Lung (tissue), 12 donors: Measurements from ENCODE around the gene ATP11A. TPM values are rescaled to one million over a fixed set of nuclear protein-coding genes. Genes with fewer than 3 reads are reported as not detected.
"Not testable (repeated sequence)": the region's sequence is repeated elsewhere in the genome, so short reads cannot be mapped to it uniquely, and the experiment has no call there.

ENCODE experiments used
- ATAC-seq: fragments of 200-7000 bp; cut with Tn5 transposase; one replicate; pipeline ENCODE4 v1.9.1; 2020; ENCODE audit warnings: moderate number of reproducible peaks; ENCODE audit not compliant: insufficient read depth, low FRiP score
- DNase-seq, 3 donors: peaks; one replicate each; pipeline ENCODE4 v3.0.0-alpha.2; 2013 to 2017
- H3K27ac ChIP-seq, 2 donors: one replicate each; pipeline ENCODE4 v1.5.1; 2013; ENCODE audit warnings: mild to moderate bottlenecking in 2 of 2, moderate library complexity in 2 of 2, control low read depth in 1 of 2, inconsistent platforms in 1 of 2, low read depth in 1 of 2, low read length in 1 of 2
- H3K27me3 ChIP-seq, 3 donors: one replicate each; pipeline ENCODE4 v1.5.1; 2013; ENCODE audit warnings: low read length in 2 of 3; ENCODE audit not compliant: control insufficient read depth in 3 of 3, insufficient read depth in 3 of 3
- H3K36me3 ChIP-seq, 4 donors: one replicate each; pipeline ENCODE4 v1.5.1; 2013; ENCODE audit warnings: low read length in 4 of 4, mild to moderate bottlenecking in 1 of 4, moderate library complexity in 1 of 4; ENCODE audit not compliant: control insufficient read depth in 4 of 4, insufficient read depth in 4 of 4
- H3K4me1 ChIP-seq, 5 donors: one replicate each; pipeline ENCODE4 v1.5.1; 2013; ENCODE audit warnings: low read length in 5 of 5, mild to moderate bottlenecking in 2 of 5, moderate library complexity in 1 of 5; ENCODE audit not compliant: control insufficient read depth in 5 of 5, insufficient read depth in 5 of 5
- H3K4me3 ChIP-seq: one replicate; pipeline ENCODE4 v1.5.1; 2013; ENCODE audit warnings: mild to moderate bottlenecking, control low read depth, moderate library complexity
- H3K9ac ChIP-seq, 2 donors: one replicate each; pipeline ENCODE4 v1.5.1; 2013; ENCODE audit warnings: low read length in 2 of 2, control low read depth in 1 of 2; ENCODE audit not compliant: insufficient read depth in 1 of 2
- H3K9me3 ChIP-seq, 4 donors: one replicate each; pipeline ENCODE4 v1.5.1; 2013; ENCODE audit warnings: low read length in 3 of 4, mild to moderate bottlenecking in 1 of 4, moderate library complexity in 1 of 4; ENCODE audit not compliant: control insufficient read depth in 4 of 4, insufficient read depth in 3 of 4
- WGBS, 2 donors: extraction: QIAGEN DNeasy Blood & Tissue Kit; methylation state at CpG; one replicate each; pipeline ENCODE4 v1.1.7; 2013; 5-methylcytosine and 5-hydroxymethylcytosine counted together
- polyA plus RNA-seq, 2 donors: library from polyadenylated mRNA; stranded (reverse); fragments of 200-250 nt; gene quantifications; one replicate each; pipeline ENCODE4 v1.2.1, GENCODE V29; 2013
- total RNA-seq, 2 donors: library from RNA; depleted of rRNA in 1 of 2; stranded (reverse); fragments of >200 nt in 1 of 2; gene quantifications; one replicate each; pipeline ENCODE4 v1.2.1, GENCODE V29; 2014 to 2021
- TF ChIP-seq, protein P1 (sequence below): IDR thresholded peaks from 2 replicates; pipeline ENCODE4 v1.5.1; 2012; ENCODE audit warnings: mild to moderate bottlenecking; ENCODE audit errors: control extremely low read depth, extremely low read depth
- donor health status: control.
- donor health status: control.
- donor health status: Bipolar disorder and iron deficiency.
- donor health status: healthy.
- donor health status: DM: yes; HTN: yes; CAD: no.

The ATP11A gene
- total and polyA plus RNA-seq, 4 donors: 46.3 to 317 (median 162) TPM

DNA sequence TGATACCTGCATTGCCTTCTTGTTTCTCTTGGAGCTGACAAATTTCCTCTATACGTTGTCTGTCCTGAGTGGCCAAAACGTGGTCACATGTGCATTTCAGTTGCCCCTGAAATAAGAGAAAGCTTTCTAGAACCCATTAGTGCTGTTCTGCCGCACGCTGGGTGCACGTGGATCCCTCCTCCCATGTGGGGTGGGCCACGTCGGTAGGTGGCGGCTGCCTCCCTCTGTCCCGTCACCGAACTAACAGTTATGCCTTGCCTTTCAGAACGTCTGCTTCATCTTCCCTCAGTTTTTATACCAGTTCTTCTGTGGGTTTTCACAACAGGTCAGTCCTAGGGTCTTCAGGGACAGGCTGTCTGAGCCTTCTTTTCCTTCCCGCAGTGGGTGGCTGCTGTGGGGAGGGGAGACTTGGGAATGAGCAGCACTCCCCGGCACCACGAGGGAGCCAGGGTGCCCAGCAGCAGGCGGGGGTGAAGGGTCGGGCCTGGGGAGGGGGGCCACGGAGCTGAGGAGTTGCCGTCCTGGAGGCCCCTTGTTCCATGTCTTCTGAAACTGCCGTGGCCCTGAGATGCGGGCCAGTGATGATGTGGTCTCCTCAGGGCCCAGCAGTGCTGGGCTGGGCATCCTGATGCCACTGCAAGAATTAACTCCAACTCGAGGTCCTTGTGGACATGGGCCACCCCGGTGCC, 169.4 kb downstream of the ATP11A start:
- Histone ChIP-seq H3K4me3 (no peak overlapping the region), H3K36me3 (peaks cover 13 to 51% (median 34%) of the 10 kb centered on the region in 4 donors), H3K9ac (no peak overlapping the region), H3K4me1 (peaks cover 0 to 3% (median 0%) of the 10 kb centered on the region in 5 donors), H3K27me3 (no peaks in the 10 kb centered on the region), H3K9me3 (peaks cover 0 to 1% (median 0%) of the 10 kb centered on the region in 4 donors), H3K27ac (no peak overlapping the region)
- TF ChIP-seq, protein P1, sequence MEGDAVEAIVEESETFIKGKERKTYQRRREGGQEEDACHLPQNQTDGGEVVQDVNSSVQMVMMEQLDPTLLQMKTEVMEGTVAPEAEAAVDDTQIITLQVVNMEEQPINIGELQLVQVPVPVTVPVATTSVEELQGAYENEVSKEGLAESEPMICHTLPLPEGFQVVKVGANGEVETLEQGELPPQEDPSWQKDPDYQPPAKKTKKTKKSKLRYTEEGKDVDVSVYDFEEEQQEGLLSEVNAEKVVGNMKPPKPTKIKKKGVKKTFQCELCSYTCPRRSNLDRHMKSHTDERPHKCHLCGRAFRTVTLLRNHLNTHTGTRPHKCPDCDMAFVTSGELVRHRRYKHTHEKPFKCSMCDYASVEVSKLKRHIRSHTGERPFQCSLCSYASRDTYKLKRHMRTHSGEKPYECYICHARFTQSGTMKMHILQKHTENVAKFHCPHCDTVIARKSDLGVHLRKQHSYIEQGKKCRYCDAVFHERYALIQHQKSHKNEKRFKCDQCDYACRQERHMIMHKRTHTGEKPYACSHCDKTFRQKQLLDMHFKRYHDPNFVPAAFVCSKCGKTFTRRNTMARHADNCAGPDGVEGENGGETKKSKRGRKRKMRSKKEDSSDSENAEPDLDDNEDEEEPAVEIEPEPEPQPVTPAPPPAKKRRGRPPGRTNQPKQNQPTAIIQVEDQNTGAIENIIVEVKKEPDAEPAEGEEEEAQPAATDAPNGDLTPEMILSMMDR: no peak
- 90 to 93% methylated on average over 22 of the region's 22 CpGs for WGBS, 2 donors
- DNase-seq (no peak), ATAC-seq (no peak)

DNA sequence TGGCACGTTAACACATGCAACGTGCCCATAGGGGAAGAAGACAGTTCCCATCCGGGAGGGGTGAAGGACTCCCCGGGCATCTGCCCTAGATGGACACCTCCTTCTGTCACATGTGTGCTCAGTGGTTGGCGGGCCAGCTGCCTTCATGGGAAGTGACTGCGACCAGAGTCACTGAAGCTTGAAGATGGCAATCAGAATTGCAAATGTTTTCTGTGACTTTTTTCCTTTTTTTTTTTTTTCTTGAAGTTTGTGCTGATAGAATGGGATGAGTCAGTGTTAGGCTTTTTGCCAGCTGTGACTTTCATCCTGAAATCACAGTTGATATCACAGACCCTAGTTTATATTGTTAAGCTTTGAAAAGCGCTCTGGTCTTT, 170.0 kb downstream of the ATP11A start:
- H3K9me3 ChIP-seq: peaks cover 0 to 1% (median 0%) of the 10 kb centered on the region in 4 donors
- no peak overlapping the region for H3K4me3 ChIP-seq
- no peaks in the 10 kb centered on the region for H3K27me3 ChIP-seq
- DNase-seq (peak in 1 of 3 donors; percentile 60), ATAC-seq (no peak)
- WGBS, 2 donors: 75 to 86% methylated on average over 7 of the region's 7 CpGs
- H3K36me3 ChIP-seq: peaks cover 10 to 49% (median 32%) of the 10 kb centered on the region in 4 donors
- peaks cover 0 to 3% (median 0%) of the 10 kb centered on the region in 5 donors for H3K4me1 ChIP-seq
- H3K9ac ChIP-seq: no peak overlapping the region
- TF ChIP-seq, protein P1: no peak
- no peak overlapping the region for H3K27ac ChIP-seq

DNA sequence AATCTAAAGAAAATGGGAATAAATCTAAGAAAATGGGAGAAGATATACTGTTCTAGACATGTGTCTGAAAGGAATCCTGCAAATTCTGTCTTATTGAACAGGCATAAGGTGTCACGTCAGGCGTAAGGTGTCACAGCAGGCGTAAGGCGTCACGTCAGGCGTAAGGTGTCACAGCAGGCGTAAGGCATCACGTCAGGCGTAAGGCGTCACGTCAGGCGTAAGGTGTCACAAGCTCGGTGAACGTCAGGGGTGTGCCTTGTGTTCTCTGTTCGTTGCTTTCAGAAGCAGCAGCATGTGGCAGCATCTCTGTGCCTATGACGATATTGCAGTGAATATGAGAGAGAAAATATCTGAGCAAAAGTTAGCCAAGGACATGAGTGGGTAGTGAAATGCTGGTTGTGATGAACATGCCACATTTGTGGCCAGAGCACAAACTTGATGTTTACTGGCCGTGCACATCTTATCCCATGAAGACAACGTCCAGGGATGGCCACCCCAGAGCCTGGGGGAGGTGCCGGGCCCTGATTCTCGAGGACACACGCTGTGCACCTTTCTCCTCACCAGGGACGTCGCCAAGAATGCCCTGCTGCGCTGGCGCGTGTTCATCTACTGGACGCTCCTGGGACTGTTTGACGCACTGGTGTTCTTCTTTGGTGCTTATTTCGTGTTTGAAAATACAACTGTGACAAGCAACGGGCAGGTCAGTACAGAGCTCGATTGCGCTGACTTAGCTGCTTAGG, 172.2 kb downstream of the ATP11A start:
- no peak for DNase-seq
- ATAC-seq: no peak
- no peak overlapping the region for H3K9ac ChIP-seq
- H3K27me3 ChIP-seq: no peaks in the 10 kb centered on the region
- WGBS, 2 donors: 91 to 95% methylated on average over 32 of the region's 32 CpGs
- no peak overlapping the region for H3K27ac ChIP-seq
- no peak overlapping the region for H3K4me3 ChIP-seq
- H3K36me3 ChIP-seq: peaks cover 6 to 47% (median 24%) of the 10 kb centered on the region in 4 donors
- H3K9me3 ChIP-seq: peaks cover 0 to 1% (median 0%) of the 10 kb centered on the region in 4 donors
- peaks cover 0 to 3% (median 0%) of the 10 kb centered on the region in 5 donors for H3K4me1 ChIP-seq
- TF ChIP-seq, protein P1: no peak

DNA sequence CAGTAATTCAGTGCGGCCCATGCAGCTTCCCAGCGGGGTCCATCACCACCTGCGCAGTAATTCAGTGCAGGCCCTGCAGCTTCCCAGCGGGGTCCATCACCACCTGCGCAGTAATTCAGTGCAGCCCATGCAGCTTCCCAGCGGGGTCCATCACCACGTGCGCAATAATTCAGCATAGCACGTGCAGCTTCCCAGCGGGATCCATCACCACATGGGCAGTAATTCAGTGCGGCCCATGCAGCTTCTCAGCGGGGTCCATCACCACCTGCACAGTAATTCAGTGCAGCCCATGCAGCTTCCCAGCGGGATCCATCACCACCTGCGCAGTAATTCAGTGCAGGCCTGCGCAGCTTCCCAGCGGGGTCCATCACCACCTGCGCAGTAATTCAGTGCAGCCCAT, 173.5 kb downstream of the ATP11A start:
- H3K27me3 ChIP-seq, H3K4me1 ChIP-seq, DNase-seq, H3K4me3 ChIP-seq, ATAC-seq, H3K9ac ChIP-seq, H3K9me3 ChIP-seq, H3K27ac ChIP-seq: not testable (repeated sequence)
- peaks cover 6 to 50% (median 23%) of the 10 kb centered on the region in 4 donors for H3K36me3 ChIP-seq
- 92 to 93% methylated on average over 14 to 17 of the region's 17 CpGs for WGBS, 2 donors

DNA sequence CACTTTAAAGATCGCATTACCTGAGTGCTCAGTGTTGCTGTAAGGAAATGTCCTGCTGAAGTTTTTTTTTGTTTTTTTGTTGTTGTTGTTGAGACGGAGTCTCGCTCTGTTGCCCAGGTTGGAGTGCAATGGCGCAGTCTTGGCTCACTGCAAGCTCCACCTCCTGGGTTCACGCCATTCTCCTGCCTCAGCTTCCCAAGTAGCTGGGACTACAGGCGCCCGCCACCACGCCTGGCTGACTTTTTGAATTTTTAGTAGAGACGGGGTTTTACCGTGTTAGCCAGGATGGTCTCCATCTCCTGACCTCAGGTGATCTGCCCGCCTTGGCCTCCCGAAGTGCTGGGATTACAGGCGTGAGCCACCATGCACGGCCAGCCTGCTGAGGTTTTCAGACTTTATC, 175.6 kb downstream of the ATP11A start:
- H3K27ac ChIP-seq, H3K4me1 ChIP-seq, ATAC-seq, DNase-seq, H3K9ac ChIP-seq, H3K9me3 ChIP-seq, H3K4me3 ChIP-seq, H3K27me3 ChIP-seq: not testable (repeated sequence)
- WGBS, 2 donors: 89 to 92% methylated on average over 14 of the region's 14 CpGs
- H3K36me3 ChIP-seq: peaks cover 1 to 47% (median 15%) of the 10 kb centered on the region in 4 donors
